GM21737 (cell line): Measurements from ENCODE around the gene SPTY2D1.
"Not testable (repeated sequence)": the region's sequence is repeated elsewhere in the genome, so short reads cannot be mapped to it uniquely, and the experiment has no call there.

ENCODE experiments used
- ATAC-seq: cut with Tn5 transposase; IDR thresholded peaks from one replicate; pipeline ENCODE4 v1.9.1; 2021; ENCODE audit warnings: mild to moderate bottlenecking, moderate library complexity; ENCODE audit not compliant: unreplicated experiment

Gene SPTY2D1

GRCh38 chr11:18618342-18619025 lies 15.7 kb downstream of the SPTY2D1 start:
- ATAC-seq: no peak

- no peak for ATAC-seq
Measured at GRCh38 chr11:18617688-18618341, 16.3 kb downstream of the SPTY2D1 start.

- peak; percentile 80 for ATAC-seq
Measured at GRCh38 chr11:18615628-18616392, 18.3 kb downstream of the SPTY2D1 start.

GRCh38 chr11:18614667-18615066 lies 19.5 kb downstream of the SPTY2D1 start:
- ATAC-seq: no peak

- no peak for ATAC-seq
Measured at GRCh38 chr11:18612394-18612793, 21.7 kb downstream of the SPTY2D1 start.

GRCh38 chr11:18611196-18611595 lies 22.9 kb downstream of the SPTY2D1 start:
- ATAC-seq: no peak

GRCh38 chr11:18608376-18608775 lies 25.8 kb downstream of the SPTY2D1 start:
- ATAC-seq: no peak

GRCh38 chr11:18600915-18601569 lies 33.1 kb downstream of the SPTY2D1 start:
- no peak for ATAC-seq

GRCh38 chr11:18599739-18600230 lies 34.4 kb downstream of the SPTY2D1 start, which contains the start of gene MISFA:
Gene MISFA, plus strand, starts transcription at chr11:18599789. Its CDS starts 140 bp downstream, at chr11:18599929.
- no peak for ATAC-seq

GRCh38 chr11:18594999-18595749 lies 39.0 kb downstream of the SPTY2D1 start:
- no peak for ATAC-seq

- not testable (repeated sequence) for ATAC-seq
Measured at GRCh38 chr11:18594088-18594487, 40.1 kb downstream of the SPTY2D1 start.

- ATAC-seq: no peak
Measured at GRCh38 chr11:18590571-18590970, 43.6 kb downstream of the SPTY2D1 start.

GRCh38 chr11:18588297-18589252 lies 45.6 kb downstream of the SPTY2D1 start, which contains the start of gene UEVLD:
Gene UEVLD, minus strand, starts transcription at chr11:18588734. Its CDS starts 80 bp downstream, at chr11:18588654.
- ATAC-seq: peak; percentile 74

- ATAC-seq: no peak
Measured at GRCh38 chr11:18581825-18582224, 52.3 kb downstream of the SPTY2D1 start.

GRCh38 chr11:18580113-18580766 lies 53.9 kb downstream of the SPTY2D1 start:
- ATAC-seq: no peak

- peak; percentile 64 for ATAC-seq
Measured at GRCh38 chr11:18578975-18579598, 55.1 kb downstream of the SPTY2D1 start.

- ATAC-seq: no peak
Measured at GRCh38 chr11:18575361-18575760, 58.8 kb downstream of the SPTY2D1 start.

- no peak for ATAC-seq
Measured at GRCh38 chr11:18567081-18567480, 67.1 kb downstream of the SPTY2D1 start.
